GM18858 (cell line): ENCODE results near the gene ADRA2C.

Experiments used
- ATAC-seq: cut with Tn5 transposase; IDR thresholded peaks from one replicate; pipeline ENCODE4 v1.9.1; 2021; ENCODE audit not compliant: unreplicated experiment

The ADRA2C gene

DNA sequence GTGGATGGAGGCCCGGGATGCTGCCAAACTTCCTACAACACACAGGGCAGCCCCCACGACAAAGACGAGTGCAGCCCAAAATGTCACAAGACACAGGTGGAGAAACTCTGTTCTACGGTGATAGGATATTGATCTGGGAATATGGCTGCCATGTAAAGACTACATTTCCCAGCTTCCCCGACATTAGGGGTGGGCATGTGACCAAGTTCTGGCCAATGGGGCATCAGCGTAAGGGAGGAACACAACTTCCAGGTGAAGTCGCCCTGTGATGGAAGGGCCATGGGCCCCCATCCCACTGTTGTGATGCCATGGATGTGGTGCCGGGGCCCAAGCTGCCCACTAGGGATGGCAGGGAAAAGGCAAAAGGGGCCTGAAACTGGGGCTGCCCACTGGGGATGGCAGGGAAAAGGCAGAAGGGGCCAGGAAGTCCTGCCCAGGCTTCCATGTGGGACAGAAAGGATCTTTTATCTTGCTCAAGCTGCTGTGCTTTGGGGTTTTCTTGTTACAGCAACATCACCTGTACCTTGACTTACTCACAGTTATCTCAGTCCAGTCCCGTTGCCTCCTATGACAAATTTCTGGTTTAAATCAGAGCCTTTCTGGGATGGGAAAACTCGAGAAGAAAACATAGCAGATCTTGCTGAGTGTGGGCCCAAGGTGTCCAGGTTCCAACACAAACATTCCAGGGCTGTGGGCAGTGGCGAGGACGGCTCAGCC is 9.7 kb upstream of the ADRA2C start:
- ATAC-seq, result no peak

DNA sequence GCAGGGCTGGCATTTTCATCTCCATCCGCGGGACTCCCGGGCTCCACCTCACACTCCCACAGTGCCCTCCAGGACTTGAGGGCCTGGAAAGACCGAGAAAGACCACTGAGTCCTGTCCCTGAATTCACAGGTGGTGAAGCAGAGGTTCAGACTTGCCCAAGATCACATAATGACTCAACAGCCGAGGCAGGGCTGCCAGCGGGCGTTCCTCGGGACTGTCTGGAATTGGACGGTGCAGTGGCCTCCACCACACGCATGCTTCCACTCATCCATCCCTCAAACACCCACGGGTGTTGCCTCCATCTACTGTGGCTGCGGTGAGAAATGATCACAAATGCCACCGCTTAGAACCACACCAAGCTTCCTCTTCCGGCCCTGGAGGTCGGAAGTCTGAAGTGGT is 6.9 kb upstream of the ADRA2C start:
- no peak for ATAC-seq

DNA sequence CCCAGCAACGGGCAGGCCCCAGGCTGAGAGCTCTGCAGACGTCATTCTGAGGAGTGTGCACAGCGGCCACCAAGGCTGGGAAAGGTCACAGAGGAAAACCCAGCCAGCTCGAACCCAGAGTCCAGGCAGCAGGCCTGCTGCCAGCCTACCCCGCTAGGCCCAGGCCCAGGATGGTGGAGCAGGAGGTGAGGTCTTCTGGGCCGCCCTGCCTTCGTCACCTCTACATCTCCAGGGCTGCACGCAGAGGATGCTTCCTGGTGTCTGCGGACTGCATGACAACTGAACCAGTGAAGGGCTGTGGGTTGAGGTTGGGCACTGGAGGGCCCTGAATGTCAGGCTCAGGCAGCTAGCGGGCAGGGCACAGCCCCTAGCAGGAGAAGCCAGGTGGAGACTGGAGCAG is 5.8 kb upstream of the ADRA2C start:
- ATAC-seq, result no peak

DNA sequence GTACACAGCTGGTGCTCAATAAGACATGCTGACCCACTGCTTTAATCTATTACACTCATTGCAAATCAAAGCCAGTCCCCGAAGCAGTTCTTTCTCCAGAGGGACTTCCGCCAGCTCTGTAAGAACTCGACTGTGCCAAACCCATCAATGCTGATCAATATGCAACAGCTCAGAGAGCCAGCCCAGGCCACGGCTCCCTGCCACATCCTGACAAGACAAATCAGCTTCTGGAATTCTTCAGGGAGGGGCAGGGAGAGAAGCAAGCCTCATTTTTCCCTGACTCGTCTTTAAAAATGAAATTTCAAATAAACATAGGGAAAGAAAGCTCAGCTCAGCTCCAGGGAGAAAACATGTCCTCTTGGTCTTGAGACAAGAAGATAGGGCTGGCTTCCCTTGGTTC is 5.3 kb upstream of the ADRA2C start:
- no peak for ATAC-seq

DNA sequence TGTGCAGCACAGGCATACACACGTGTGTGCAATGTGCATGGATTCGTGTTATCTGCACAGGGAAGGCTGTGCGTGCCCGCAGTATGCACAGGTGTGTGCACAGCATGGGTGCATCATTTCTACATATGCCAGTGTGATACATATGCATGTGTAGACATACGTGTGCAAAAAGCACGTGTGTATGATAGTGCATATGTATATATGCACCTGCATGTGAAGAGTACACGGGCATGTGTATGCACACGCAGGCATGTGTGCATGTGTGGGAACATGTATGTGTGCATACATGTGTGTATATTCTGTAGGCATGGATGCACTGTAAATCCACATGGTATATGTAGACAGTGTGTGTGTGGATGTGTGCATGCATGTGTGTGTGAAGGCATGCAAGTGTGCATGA is 3.9 kb upstream of the ADRA2C start:
- no peak for ATAC-seq

DNA sequence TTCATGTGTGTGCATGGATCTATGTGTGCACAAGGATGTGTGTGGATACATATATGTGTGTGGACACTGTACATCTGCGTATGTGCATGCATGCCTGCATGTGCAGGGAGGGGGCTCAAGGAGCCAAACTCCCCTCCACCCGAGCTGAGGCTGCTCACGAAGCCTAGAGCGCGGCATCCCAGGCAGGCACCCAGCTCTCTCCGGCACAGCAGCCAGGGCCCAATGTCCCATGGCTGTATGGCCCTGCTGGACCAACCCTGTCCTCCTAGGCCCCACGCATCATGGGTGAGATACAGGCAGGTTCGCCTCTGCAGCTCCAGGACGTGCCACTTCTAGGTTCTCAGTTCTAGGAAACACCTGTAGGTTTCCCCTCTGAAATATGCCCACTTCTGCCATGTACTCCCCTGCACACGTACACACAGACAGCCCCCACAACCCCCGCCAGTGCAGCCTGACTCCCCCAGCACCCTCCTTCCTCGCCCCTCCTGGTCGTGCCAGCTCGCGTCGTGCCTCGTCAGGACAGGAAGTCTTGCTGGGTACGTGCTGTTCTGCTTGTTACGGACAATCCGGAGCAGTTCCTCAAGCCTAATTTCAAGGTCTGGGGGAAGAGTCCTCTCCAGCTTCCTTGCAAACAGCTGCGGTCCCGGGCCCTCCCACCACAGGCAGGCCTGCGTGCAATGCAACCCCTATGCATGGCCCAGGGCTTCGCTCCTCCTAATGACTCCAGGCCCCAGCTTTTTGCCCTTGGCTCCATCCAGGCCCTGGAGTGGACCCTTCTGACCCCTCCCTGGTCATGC is 3.2 kb upstream of the ADRA2C start:
- ATAC-seq, result no peak

DNA sequence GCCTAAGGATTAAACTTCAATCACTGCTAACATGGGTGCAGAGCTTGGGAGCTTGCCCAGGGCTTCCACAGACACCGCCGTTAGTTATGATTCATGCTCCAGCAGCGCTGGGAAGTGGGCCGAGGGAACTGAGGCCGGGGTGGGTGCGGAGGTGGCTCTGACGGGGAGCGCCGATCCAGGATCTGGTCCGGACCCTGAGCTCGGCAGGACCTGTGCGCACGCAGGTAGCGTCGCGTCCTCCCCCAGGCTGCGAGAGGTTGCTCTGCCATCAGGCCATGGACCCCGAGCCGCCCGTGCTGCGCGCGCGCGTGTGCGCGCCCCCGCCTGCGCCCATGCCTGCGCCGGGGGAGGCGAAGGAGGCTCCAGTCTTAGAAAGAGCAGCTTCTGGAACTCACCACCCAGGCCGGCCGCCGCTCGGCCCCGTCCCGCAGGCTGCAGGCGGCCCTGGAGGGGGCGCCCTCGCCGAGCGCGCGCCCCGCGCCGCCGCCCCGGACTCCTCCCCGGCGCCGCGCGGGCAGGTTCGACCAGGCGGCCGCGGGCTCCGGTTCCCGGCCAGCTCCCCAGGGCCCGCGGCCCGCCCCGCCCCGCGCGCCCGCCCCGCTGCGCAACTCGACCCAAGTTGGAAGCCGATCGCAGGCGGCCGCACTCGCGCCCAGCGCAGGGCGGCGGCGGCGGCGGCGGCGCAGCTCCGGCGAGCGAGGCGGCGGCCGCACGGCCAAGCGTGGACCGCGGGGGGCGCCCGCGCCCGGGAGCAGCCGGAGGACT is 732 bp upstream of the ADRA2C start:
- ATAC-seq, result no peak

DNA sequence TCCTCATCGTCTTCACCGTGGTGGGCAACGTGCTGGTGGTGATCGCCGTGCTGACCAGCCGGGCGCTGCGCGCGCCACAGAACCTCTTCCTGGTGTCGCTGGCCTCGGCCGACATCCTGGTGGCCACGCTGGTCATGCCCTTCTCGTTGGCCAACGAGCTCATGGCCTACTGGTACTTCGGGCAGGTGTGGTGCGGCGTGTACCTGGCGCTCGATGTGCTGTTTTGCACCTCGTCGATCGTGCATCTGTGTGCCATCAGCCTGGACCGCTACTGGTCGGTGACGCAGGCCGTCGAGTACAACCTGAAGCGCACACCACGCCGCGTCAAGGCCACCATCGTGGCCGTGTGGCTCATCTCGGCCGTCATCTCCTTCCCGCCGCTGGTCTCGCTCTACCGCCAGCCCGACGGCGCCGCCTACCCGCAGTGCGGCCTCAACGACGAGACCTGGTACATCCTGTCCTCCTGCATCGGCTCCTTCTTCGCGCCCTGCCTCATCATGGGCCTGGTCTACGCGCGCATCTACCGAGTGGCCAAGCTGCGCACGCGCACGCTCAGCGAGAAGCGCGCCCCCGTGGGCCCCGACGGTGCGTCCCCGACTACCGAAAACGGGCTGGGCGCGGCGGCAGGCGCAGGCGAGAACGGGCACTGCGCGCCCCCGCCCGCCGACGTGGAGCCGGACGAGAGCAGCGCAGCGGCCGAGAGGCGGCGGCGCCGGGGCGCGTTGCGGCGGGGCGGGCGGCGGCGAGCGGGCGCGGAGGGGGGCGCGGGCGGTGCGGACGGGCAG is 792 bp downstream of the ADRA2C start:
- no peak for ATAC-seq

DNA sequence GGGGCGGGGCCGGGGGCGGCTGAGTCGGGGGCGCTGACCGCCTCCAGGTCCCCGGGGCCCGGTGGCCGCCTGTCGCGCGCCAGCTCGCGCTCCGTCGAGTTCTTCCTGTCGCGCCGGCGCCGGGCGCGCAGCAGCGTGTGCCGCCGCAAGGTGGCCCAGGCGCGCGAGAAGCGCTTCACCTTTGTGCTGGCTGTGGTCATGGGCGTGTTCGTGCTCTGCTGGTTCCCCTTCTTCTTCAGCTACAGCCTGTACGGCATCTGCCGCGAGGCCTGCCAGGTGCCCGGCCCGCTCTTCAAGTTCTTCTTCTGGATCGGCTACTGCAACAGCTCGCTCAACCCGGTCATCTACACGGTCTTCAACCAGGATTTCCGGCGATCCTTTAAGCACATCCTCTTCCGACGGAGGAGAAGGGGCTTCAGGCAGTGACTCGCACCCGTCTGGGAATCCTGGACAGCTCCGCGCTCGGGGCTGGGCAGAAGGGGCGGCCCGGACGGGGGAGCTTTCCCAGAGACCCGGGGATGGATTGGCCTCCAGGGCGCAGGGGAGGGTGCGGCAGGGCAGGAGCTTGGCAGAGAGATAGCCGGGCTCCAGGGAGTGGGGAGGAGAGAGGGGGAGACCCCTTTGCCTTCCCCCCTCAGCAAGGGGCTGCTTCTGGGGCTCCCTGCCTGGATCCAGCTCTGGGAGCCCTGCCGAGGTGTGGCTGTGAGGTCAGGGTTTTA is 1.5 kb downstream of the ADRA2C start:
- ATAC-seq, result no peak

DNA sequence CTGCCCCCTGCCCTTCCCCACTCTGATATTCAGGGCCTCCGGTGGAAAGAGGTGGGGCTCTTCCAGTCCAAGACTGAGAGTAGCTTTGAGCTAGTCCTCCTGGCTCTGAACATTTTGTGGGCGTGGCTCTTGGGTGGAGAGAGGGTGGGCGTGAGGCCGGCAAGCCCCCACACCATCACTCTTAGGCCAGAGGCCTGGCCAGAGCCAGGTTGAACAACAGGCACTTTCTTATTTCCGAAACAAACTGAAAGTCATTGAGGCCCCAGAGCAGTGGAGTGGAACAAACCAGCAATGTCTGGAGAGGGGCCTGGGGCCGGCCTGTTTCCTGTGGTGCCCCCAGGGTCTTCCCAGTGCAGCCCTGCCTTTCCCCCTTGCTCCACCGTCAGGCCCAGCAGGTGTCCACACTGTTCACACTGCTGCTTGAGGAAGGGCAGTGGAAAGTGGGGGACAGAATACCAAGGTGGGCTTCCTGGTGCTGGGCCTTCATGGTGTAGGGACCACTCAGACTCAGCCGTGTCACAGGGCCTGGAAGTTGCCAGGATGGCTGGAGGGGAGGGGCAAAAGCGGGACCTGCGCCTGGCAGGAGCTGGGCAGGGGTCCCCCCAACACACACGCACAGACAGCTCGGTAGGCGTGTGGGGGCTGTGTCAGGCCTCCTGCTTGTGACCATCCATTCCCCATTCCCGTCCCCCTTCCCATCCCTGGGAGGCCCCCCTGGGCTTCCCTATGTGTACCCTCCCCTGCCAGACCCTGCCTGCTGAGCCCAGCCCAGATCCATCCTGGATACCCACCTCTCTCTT is 2.9 kb downstream of the ADRA2C start:
- ATAC-seq, result no peak

DNA sequence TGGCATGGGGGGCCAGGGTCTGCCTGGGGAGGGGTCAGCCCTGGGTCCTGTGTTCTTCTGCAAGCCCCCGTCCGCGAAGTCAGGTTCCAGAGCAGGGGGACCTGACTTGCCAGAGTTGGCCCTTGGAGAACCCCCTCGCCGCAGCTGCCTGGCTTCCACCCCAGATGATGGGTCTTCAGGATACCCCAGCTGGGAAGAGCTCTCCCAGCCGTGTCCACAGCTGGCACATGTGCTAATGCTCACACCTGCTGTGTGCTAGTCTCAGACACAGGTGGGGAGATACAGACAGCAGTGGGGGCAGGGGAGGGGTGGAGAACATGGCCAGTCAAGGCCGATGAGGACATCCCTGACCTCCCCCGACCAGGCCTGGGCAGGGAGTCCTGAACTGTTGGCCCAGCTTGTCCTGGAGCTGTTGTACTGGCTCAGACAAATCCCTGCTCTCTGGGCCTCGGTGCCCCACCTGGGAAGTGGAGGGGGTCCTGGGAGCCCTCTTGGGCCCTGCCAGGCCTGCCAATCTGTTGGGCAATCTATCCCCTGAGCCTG is 3.5 kb downstream of the ADRA2C start:
- no peak for ATAC-seq

DNA sequence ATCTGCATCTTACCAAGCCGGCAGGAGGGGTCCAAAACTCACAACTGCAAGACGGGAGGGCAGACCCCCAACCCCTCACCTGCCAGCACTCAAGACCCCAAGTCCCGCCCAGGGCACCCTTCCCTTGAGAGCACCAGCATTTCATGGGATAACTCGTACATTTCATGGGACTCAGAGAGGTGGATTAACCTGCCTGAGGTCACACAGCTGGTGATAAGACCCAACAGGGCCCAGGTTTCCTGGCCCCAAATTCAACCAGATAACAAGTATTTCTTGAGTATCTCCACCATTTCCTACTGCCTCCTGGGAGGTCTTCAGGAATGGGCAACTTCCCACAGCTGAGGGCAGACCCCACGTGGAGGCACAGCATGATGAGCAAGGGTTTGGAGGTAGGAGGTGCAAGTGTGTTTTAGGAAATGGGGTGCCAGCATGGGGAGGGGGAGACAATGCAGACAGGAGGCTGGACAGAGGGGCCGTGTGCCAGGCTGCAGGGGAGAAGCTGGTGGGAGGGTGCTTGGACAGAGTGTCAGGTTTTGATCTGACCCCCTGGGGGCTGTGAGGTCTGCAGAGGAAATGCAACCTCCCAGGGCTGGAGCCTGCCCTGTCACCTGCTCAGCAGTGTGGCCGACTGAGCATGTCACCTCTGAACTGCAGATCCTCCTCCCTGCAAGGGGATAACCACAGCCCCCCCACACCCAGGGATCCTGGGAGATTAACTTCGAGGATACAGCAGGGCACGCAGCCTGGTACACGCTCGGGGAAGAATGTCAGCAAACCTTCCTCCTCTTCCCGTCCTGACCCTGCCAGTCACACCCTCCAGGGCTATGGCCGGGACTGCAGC is 4.4 kb downstream of the ADRA2C start:
- no peak for ATAC-seq

DNA sequence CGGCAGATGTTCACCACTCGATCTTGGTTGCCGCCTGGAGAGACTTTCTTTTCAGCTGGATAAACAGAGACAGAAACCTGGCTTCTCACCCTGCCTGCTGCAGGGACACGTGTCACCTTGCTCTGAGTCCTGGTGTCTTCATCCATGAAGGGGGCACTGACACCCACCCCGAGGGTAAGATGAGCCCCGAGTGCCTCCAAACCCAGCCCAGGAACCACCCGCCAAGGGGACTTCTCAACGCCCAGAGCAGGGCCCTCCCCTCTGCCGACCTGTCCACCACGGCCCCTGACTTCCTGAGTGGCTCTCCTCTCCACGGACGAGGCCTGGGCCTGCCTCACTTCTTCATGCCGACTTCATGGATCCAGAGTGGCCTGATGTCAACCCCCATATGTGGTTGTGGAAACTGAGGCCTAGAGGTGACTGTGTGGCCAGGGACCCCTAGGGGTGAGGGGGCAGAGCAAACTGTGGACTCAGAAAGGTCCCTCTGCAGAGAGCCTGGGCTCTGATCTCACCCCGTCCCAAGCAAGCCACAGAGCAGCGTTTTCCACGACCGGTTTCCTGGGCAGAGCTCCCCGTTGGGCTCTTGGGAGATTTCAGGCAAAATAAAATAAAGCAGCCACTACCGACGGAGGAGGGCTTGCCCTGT is 5.1 kb downstream of the ADRA2C start:
- no peak for ATAC-seq

DNA sequence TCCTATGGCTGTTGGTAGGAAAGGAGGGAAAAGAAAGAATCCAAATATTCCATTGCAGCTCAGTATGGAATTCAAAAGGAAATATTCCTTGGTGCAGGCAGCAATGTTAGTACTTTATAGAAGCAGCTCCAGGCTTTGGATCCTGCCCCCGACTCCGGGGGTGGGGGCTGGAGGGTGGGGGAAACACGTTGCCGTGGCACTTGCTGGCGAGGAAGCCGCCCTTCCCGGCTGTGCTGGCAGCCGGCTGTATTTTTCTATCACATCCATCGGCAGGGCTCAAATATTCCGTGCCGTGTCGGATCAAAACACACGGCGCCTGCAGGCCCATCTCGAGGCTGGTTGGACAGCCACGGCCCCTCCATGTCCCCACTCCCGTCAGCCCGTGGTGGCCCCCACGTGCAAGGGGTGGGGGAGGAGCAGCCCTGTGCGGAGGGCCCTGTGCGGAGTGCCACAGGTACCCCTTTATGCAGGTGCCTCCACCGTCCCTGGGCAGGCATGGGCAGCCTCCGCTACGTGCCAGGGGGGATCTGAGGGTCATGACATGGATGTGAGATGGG is 5.8 kb downstream of the ADRA2C start:
- ATAC-seq, result no peak

DNA sequence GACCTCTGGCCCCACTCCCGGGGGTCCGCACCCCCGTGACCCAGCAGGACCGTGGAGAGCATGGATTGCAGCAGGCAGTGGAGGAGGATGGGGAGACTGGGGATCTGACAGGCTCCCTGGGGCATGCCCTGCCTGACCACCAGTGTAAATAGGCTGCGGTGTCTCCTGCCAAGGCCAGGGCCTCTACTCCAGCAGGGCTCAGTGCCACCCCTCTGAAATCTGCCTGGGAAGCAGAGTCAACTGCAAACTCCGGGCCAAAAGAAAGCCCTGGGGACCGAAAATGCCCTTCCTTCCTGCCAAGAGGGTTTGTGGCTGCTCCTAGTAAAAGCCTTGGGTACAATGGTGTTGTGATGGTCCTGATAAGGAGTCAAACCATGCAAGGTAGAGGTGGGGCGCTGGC is 6.4 kb downstream of the ADRA2C start:
- ATAC-seq, result no peak

DNA sequence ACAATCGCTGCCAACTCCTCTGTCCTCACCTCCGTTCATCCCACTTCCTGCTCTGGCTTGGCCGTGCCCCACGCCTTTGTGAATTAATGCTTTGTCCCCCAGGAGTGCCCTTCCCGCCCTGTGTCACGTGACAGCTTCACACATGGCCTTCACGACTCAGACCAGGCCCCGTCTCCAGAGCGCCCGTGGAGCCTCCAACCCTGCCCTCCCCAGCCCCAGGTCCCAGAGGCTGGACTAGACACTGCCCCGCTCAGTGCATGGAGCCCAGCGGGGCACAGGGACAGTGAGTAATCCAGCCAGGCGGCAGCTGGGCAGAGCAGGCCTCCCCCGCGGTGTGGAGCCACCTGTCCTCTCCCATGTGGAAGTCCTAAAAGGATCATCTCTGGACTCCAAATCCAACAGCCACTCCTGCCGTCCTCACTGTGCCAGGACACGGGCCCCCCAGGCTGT is 7.4 kb downstream of the ADRA2C start:
- no peak for ATAC-seq

DNA sequence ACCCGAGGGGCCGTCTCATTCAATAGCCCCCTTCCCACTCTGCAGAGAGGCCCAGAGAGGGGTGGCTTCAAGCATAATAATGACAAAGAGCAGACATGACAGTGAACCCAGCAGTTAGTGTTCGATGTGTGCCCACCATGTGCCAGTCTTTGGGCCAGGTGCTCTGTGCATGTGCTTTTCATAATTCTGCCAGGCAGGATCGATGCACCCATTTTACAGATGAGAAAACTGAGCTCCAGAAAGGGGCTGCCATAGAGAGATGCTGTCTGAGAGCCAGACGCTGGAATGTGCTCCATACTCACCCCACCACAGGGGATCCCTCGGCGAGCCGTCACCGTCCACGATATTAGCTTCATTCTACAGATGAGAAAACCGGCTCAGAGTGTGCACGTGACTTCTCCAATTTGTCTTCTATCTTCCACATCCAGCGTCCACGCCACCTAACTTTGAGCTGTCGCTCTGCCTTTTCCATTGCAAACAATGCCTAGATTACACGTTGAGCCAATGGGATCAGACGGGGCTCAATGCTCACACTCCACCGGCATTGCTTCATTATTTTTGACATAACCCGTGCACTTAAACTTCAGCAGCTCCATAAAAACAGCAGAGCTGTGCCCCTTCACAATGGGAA is 8.2 kb downstream of the ADRA2C start:
- ATAC-seq, result no peak
